NCI-H526 treated with DMSO at 0.1 percent for 48 hours (cell line): ENCODE results near the gene NSUN4.
"Not testable (repeated sequence)": the region's sequence is repeated elsewhere in the genome, so short reads cannot be mapped to it uniquely, and the experiment has no call there.

Experiments used
- DNase-seq: peaks from one replicate; lab custom pipeline; 2025; lab: John Stamatoyannopoulos, UW

NSUN4 gene

GRCh38 chr1:46367701-46368100 is 27.1 kb downstream of the NSUN4 start:
- DNase-seq, result not testable (repeated sequence)

- DNase-seq, result no peak
These were observed 28.2 kb downstream of the NSUN4 start for GRCh38 chr1:46368791-46369190.

GRCh38 chr1:46369542-46370213 is 29.1 kb downstream of the NSUN4 start:
- DNase-seq, result no peak

- no peak for DNase-seq
These were observed 29.6 kb downstream of the NSUN4 start for GRCh38 chr1:46370214-46370633.

- DNase-seq, result no peak
These were observed 31.8 kb downstream of the NSUN4 start for GRCh38 chr1:46372431-46372830.

GRCh38 chr1:46379996-46380395 is 39.4 kb downstream of the NSUN4 start:
- no peak for DNase-seq

- DNase-seq, result no peak
These were observed 39.9 kb downstream of the NSUN4 start for GRCh38 chr1:46380508-46380907.

- no peak for DNase-seq
These were observed 52.9 kb downstream of the NSUN4 start for GRCh38 chr1:46393510-46393909.

GRCh38 chr1:46394108-46394871 is 53.7 kb downstream of the NSUN4 start, which contains the start of gene FAAH:
Gene FAAH, plus strand, starts transcription at chr1:46394317. Its CDS starts 32 bp downstream, at chr1:46394349.
- peak; percentile 68 for DNase-seq

GRCh38 chr1:46394872-46395465 is 54.4 kb downstream of the NSUN4 start:
- no peak for DNase-seq

GRCh38 chr1:46396441-46397398 is 56.1 kb downstream of the NSUN4 start:
- no peak for DNase-seq

- DNase-seq, result no peak
These were observed 58.7 kb downstream of the NSUN4 start for GRCh38 chr1:46399307-46399706.

GRCh38 chr1:46400421-46400820 is 59.8 kb downstream of the NSUN4 start:
- peak; percentile 3 for DNase-seq

- no peak for DNase-seq
These were observed 60.7 kb downstream of the NSUN4 start for GRCh38 chr1:46401154-46401913.

GRCh38 chr1:46401964-46402626 is 61.5 kb downstream of the NSUN4 start:
- peak; percentile 39 for DNase-seq

- no peak for DNase-seq
These were observed 63.3 kb downstream of the NSUN4 start for GRCh38 chr1:46403916-46404315.

- no peak for DNase-seq
These were observed 64.0 kb downstream of the NSUN4 start for GRCh38 chr1:46404482-46405196.

GRCh38 chr1:46405197-46405555 is 64.6 kb downstream of the NSUN4 start:
- no peak for DNase-seq

- no peak for DNase-seq
These were observed 65.1 kb downstream of the NSUN4 start for GRCh38 chr1:46405724-46406123.
